Upper lobe of right lung (tissue), 1 donor: ENCODE data around the gene HES4. TPM values are rescaled to one million over a fixed set of nuclear protein-coding genes. Genes with fewer than 3 reads are reported as not detected.
"Not testable (repeated sequence)": the region's sequence is repeated elsewhere in the genome, so short reads cannot be mapped to it uniquely, and the experiment has no call there.

Source experiments
- ATAC-seq: fragments of 200-7000 bp; cut with Tn5 transposase; one replicate; pipeline ENCODE4 v1.9.1; 2020; ENCODE audit warnings: mild to moderate bottlenecking, moderate library complexity
- DNase-seq: peaks from one replicate; pipeline ENCODE4 v3.0.0-alpha.2; 2020
- H3K27ac ChIP-seq: fragments of 200-600 bp; one replicate; pipeline ENCODE4 v1.8.0; 2022
- H3K27me3 ChIP-seq: fragments of 200-600 bp; one replicate; pipeline ENCODE4 v1.8.0; 2022; ENCODE audit warnings: mild to moderate bottlenecking
- H3K36me3 ChIP-seq: fragments of 200-600 bp; one replicate; pipeline ENCODE4 v1.8.0; 2022
- H3K4me1 ChIP-seq: fragments of 200-600 bp; one replicate; pipeline ENCODE4 v1.8.0; 2022
- H3K4me3 ChIP-seq: fragments of 200-600 bp; one replicate; pipeline ENCODE4 v1.8.0; 2022; ENCODE audit warnings: mild to moderate bottlenecking
- H3K9me3 ChIP-seq: fragments of 200-600 bp; one replicate; pipeline ENCODE4 v1.8.0; 2022
- CTCF ChIP-seq: fragments of 200-600 bp; IDR thresholded peaks from one replicate; pipeline ENCODE4 v1.8.0; 2022; ENCODE audit warnings: antibody characterized with exemption
- intact Hi-C: fragments of 100-400 bp; cut with DNase I; formaldehyde crosslinking; loops from one replicate; pipeline ENCODE4 v1.11.0; 2022
- total RNA-seq: library from RNA; stranded (reverse); fragmentation: NEBNext Ultra II Directional; extraction: Animal tissue kit (Norgen Biotek cat#: 25700); gene quantifications from one replicate; pipeline ENCODE4 v1.2.1, GENCODE V29; 2021
- donor health status: DM: no; HTN: yes; CAD: no; lungs with severe emphysema.

Gene HES4
- total RNA-seq, 1 donor from 2014 or later: 26.8 TPM

- H3K27ac ChIP-seq: no peak overlapping the region
- H3K4me3 ChIP-seq: no peak overlapping the region
- TF ChIP-seq CTCF: no peak
- H3K36me3 ChIP-seq: no peaks in the 10 kb centered on the region
- intact Hi-C loops: no loop called here
- H3K9me3 ChIP-seq: no peaks in the 10 kb centered on the region
- H3K27me3 ChIP-seq: peaks cover 34% of the 10 kb centered on the region
- H3K4me1 ChIP-seq: peaks cover 7% of the 10 kb centered on the region
- DNase-seq (no peak), ATAC-seq (no peak)
These were observed 2.2 kb downstream of the HES4 start for GRCh38 chr1:997713-997992.

GRCh38 chr1:996851-997712 is 2.8 kb downstream of the HES4 start:
- no peak for ATAC-seq
- H3K9me3 ChIP-seq: no peaks in the 10 kb centered on the region
- no peak for TF ChIP-seq CTCF
- H3K4me3 ChIP-seq: no peak overlapping the region
- intact Hi-C loops: no loop called here
- peaks cover 7% of the 10 kb centered on the region for H3K4me1 ChIP-seq
- H3K27me3 ChIP-seq: peaks cover 34% of the 10 kb centered on the region
- peak; percentile 64 for DNase-seq
- no peak overlapping the region for H3K27ac ChIP-seq
- H3K36me3 ChIP-seq: no peaks in the 10 kb centered on the region

DNA sequence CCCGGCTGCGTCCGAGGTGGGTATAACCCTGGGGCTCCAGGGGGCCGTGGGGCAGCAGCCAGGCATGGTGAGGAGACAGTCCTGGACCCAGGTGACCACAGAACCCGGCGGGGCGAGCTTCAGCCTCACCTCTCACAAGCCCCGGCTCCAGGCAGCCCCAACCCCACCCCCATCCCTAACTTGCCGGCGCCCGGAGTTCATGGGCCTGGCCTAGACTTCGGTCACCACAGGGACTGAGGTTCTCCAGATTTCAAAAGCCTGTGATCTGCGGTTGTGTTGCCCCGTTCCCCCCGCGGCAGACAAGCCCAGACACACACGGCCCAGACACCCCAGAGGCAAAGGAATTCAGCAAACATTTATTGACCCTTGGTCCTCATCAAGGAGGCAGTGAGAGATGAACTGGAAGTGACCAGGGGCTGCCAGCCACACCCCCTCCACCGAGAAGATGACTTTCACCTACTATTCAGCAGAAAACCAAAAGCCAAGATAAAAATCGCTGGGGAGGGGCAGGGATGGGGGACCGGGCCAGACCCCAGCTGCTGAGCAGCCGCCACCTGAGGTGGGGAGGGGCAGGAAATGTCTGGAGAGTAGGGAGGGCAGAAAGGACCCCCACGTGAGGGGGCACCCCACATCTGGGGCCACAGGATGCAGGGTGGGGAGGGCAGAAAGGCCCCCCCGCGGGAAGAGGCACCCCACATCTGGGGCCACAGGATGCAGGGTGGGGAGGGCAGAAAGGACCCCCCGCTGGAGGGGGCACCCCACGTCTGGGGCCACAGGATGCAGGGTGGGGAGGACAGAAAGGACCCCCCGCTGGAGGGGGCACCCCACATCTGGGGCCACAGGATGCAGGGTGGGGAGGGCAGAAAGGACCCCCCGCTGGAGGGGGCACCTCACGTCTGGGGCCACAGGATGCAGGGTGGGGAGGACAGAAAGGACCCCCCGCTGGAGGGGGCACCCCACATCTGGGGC is 3.9 kb downstream of the HES4 start:
- intact Hi-C loops: no loop called here
- TF ChIP-seq CTCF: no peak
- Histone ChIP-seq H3K27me3 (peaks cover 30% of the 10 kb centered on the region), H3K9me3 (no peaks in the 10 kb centered on the region), H3K27ac (no peak overlapping the region), H3K36me3 (no peaks in the 10 kb centered on the region), H3K4me1 (peaks cover 5% of the 10 kb centered on the region), H3K4me3 (no peak overlapping the region)
- DNase-seq: peak; percentile 60
- no peak for ATAC-seq

DNA sequence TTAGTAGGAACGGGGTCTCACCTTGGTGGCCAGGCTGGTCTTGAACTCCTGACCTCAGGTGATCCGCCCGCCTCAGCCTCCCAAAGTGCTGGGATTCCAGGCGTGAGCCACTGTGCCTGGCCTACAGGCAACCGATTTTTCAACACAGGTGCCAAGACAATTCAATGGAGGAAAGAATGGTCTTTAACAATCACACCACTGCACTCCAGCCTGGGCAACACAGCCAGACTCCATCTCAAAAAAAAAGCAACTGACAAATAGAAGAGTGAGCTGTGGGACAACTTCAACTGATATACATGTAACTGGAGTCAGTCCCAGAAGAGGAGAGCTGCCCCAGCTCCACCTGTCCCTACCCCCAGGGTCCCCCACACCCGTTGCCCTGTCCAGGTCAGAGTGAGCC is 5.4 kb downstream of the HES4 start:
- H3K4me3 ChIP-seq, H3K36me3 ChIP-seq, ATAC-seq, H3K4me1 ChIP-seq, intact Hi-C loops, DNase-seq, H3K27ac ChIP-seq, H3K9me3 ChIP-seq: not testable (repeated sequence)
- peaks cover 25% of the 10 kb centered on the region for H3K27me3 ChIP-seq

- Histone ChIP-seq H3K36me3 (no peaks in the 10 kb centered on the region), H3K27ac (no peak overlapping the region), H3K4me1 (no peaks in the 10 kb centered on the region), H3K4me3 (no peak overlapping the region), H3K9me3 (no peaks in the 10 kb centered on the region), H3K27me3 (peaks cover 18% of the 10 kb centered on the region)
- no peak for ATAC-seq
- intact Hi-C loops: no loop called here
- peak; percentile 57 for DNase-seq
- no peak for TF ChIP-seq CTCF
These were observed 6.4 kb downstream of the HES4 start for GRCh38 chr1:993379-993995.

DNA sequence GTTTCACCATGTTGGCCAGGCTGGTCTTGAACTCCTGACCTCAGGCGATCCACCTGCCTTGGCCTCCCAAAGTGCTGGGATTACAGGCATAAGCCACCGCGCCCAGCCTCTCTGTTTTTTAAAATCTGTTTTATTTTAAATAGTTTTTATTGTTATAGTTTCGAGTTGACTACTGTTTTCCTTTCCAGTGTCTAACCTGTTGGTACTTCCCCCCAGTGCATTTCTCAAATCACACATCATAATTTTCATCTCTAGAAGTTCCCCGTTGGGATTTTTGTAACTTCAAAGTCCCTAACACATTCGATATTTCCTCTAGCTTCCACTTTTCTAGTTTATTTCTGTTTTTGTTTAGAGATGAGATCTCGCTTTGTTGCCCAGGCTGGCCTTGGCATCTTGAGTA is 7.5 kb downstream of the HES4 start:
- intact Hi-C loops: no loop called here
- H3K27ac ChIP-seq: no peak overlapping the region

More for the DNA sequence above, 7.5 kb downstream of the HES4 start:
- H3K9me3 ChIP-seq: no peaks in the 10 kb centered on the region
- no peak overlapping the region for H3K4me3 ChIP-seq
- ATAC-seq: no peak
- DNase-seq: no peak
- H3K36me3 ChIP-seq: no peaks in the 10 kb centered on the region
- TF ChIP-seq CTCF: no peak
- H3K4me1 ChIP-seq: no peaks in the 10 kb centered on the region
- H3K27me3 ChIP-seq: peaks cover 7% of the 10 kb centered on the region
